Kasumi-1 (cell line): ENCODE results near the gene SDK1.

ENCODE experiments used
- DNase-seq, 2 experiments: peaks; one replicate each; lab custom pipeline; 2025; lab: John Stamatoyannopoulos, UW

SDK1 gene

DNA sequence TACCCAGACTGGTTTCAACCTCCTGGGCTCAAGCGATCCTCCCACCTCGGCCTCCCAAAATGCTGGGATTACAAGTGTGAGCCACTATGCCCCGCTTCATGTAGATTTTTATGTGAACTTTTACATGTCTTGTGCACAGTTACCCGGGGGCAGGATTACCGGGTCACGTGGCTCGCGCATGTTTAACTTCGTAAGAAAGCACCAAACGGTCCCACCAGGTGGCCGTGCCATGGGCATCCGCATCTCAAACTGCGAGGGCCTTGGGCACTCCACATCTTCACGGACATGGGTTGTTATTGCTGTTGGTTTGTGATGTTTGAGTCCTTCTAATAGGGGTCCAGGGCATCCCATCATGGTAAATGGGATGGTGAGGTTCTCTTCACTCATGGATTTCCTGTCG lies 744.4 kb downstream of the SDK1 start:
- no peak for DNase-seq

DNA sequence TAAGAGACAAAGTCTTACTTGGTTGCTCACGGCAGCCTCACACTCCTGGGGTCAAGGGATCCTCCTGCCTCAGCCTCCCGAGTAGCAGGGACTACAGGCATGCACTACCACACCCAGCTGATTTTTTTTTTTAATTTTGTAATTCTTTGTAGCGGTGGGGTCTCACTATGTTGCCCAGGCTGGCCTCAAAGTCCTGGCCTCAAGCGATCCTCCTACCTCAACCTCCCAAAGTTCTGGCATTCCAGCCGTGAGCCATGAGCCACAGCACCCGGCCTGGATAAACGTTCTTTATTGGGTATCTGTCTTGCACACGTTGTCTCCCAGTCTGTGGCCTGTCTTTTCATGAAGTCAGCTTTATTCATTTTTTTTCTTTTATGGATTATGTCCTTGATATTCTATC lies 744.9 kb downstream of the SDK1 start:
- DNase-seq, result no peak

DNA sequence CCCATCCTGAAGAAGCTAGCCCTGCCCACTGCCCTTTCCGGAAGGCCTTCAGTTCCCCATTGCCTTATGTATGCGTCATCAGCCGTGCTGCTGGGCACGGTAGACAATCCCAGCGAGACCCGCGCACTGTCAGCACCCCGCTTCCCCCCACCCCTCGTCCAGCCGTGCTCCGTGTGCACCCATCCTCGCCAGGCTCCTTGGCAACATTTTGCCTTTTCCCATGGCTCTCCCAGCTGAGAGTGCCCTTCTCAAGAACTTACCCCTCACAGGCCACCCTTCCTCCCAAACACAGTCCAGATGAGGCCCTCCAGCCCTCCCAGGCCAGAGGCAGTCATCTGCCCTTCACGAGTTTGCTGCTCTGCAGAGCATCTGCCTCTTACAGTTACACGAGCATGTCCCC lies 747.3 kb downstream of the SDK1 start:
- no peak for DNase-seq

DNA sequence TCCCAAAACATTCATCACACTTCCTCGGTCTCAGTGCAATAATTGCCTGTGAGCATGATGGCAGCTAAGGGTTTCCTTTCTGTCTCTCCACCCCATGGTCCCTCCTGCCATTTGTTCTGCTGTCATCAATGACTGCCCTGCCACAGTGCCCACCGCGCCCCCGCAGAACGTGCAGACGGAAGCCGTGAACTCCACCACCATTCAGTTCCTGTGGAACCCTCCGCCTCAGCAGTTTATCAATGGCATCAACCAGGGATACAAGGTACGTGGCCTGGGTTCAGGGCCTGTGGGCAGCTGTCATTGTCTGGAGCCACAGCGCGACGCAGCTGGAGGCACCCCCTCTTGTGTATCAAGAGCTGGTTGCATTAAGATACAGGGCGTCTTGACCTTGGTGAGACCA lies 748.1 kb downstream of the SDK1 start:
- DNase-seq, result no peak

DNA sequence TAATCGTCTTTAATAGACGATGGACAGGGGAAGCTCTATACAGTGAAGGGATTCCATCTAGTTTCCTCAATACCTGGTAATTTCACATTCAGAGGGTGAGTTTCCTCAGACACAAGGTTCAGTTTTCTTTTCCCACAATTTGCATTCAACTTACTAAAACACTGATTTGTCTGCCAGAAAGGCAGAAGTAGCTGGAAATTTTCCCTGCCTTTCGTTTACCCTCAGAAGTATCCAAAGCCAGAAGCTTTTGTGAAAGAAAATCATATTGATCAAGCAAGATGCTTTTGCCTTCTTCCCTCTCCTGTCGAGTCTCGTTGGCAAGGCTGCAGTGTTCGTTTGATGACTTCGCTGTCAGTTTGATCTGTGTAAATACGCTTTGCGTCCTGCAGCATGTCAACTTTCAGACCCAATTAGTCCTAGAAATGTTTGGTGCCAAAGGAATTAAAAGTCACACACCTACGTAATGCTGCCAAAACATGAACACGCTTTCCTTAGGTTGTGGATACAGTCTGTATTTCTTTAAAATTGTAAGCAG lies 749.1 kb downstream of the SDK1 start:
- no peak for DNase-seq

DNA sequence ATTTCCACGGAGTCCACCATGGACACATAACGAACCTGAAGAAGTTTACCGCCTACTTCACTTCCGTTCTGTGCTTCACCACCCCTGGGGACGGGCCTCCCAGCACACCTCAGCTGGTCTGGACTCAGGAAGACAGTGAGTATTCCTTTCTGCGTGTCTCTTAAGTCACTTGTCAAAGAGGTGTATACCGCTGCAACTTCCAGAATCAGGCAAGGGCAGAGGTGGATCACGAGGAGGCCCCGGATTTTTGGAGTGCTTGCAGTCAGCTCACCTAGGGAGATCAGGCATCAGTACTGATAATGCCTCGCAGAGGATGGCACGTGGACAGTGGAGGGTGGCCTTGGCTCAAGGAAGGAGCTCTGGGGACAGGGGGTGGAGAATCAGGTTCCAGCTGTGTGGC lies 750.6 kb downstream of the SDK1 start:
- DNase-seq, result no peak

DNA sequence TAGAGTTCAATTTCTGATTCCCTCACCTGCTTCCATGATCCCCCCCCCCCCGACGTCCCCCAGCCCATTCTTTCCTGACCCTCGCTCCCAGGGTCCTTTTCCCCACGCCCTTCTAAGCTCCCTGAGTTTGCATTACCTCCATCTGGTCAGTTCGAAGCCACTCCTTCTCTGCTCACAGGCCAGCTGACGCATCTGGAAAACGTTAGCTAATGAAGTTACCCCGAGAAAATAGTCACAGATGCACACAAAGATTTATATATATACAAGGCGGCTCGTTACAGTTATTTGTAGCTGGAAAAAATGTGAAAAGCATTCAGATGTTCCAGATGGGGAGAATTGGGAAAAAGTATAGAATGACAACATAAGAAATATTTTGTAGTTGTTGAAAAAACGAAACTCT lies 751.1 kb downstream of the SDK1 start:
- DNase-seq, result no peak

DNA sequence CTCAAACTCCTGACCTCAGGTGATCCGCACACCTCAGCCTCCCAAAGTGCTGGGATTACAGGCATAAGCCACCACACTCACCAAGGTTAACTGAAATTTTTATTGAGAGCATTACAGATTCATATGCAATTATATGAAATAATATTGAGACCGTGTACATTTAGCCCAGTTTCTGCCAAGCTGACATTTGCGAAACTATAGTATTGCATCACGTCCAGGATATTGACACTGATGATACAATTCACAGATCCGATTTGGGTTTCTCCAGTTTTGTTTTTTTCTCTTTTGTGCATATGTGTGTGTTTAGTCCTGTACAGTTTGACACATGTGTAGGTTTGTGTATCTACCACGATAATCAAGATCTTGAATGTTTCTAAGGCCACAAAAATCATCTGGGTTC lies 753.1 kb downstream of the SDK1 start:
- DNase-seq, result no peak

DNA sequence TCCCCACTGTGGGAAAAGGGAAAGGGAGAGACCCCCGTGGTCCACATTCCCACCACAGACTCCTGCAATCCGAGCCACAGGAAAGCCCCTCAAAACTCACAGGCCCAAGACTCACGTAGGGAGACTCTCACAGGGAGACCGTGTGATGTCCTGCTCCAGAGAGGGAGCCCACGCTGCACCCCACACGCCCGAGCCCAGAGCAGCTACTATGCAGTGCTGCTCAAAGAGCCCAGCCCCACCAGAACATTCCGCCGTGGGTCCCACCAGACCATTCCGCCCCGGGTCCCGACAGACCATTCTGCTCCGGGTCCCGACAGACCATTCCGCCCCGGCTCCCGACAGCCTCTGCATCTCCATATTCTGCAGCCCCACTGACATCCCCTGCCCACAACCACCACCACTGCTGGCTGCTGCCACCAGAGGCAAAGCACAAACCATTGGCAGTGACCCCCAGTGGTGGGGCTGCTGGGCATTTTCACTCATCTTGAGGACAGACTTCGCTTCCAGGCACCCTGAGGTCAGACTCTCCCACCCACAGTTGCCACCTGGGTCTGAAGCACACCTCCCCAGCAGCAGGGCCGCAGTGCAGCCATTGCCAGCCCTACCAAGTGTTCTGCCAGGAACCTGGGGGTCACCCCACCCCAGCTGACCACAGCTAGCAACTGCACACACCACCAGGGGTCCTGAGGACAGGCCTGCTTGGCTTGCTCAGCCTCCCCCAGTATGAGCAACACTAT lies 755.7 kb downstream of the SDK1 start:
- no peak for DNase-seq

DNA sequence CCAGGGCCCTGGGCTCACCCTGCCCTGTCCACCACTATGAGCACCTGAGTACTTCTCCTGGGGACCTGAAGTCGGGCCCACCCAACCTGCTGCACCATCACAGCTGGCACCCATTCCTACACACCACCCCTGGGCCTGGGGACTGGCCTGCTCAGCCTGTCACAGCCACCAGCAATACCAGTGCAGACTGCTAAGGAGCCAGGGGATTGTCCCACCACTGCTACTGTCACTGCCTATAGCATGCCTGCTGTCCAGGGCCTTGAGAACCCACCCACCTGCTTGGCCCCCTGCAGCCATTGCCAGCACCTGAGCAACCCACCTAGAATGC lies 756.2 kb downstream of the SDK1 start:
- no peak for DNase-seq

DNA sequence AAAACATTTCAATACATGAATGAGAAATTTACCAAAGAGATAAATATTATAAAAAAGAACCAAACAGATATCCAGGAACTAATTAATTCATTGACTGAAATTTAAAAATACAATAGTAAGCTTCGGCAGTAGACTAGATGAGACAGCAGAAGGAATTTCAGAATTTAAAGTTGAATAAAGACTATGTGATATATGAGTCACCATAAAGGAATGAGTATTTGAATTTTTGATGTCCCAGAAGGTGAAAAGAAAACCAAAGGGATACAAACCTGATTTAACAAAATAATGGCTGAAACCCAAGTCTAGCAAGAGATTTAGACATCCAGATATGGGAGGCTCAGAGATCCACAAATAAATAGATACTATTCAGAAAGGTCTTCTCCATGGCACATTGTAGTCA lies 757.1 kb downstream of the SDK1 start:
- no peak for DNase-seq

DNA sequence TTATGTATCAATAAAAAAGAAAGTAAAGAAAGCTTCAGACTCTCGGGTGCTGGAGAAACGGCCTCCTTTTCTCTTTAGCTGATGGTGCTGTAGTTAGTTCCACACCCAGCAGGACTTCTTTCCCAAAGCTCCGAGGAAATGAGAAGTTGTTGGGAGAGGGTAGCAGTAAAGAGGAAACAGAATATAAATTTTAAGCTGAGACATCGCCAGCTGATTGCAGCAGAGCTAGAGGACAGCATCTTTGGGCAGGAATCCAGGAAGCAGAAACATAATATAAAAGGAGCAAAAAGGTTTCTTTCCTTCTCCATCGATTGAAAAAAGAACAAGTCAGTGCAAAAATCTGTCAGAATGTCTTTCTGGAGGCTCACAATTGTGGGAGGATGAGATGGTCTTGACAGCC lies 764.1 kb downstream of the SDK1 start:
- no peak for DNase-seq

DNA sequence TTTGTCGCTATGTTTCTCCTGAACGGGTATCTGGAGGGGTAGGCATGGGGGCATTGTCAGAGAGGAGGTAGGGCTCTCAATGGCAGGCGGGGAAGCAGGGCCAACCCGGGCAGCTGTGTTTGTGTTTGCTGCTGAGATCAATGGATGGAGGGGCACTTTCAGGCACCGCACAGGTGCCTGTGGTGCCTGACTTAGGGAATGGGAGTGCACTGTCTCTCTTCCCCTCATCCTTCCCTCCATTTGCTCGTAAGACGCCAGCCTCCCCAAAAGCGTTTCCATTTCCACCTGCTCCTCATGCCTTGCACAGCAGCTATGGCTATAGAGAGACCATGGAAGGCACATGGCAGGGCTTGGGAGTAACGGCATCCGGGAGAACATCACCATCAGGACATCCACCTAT lies 765.2 kb downstream of the SDK1 start:
- DNase-seq, result no peak

DNA sequence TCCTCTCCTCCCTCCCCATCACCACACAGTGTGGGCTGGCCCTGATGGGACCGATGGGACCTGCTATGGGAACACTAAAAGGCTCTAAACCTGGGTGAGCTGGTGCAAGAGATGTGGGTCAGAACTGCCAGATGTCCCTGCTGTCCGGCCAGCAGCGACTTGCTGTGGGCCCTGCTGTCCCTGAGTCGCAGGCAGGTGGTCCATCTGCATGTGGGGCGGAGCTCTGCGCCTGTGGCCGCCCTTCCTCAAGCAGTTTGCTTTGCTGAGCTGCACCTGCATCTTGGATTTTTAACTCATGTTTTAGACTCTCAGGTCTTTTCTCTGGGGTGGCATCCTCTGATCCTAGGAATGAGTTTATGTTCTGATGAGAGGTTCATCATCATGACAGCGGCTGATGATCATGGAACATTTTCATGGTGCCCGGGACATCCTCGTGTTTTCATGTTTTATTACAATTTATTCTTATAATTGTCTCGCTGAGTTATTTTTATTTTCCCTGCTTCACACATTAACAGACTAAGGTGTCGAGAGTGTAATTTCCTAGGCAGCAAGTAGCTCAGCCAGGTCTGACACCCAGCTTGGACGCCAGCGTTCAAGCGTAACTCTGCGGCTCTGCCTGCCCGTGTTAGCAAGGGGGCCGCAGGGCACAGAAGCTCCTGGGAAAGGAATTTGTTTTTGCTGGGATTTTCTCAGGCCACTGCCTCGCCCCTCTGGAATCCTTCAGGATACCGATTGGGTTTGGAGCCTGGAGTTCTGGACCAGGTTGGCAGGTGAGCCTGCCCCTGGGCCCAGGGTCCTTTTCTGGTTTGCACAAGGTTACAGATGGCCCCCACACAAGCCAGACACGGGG lies 765.8 kb downstream of the SDK1 start:
- DNase-seq, result no peak

DNA sequence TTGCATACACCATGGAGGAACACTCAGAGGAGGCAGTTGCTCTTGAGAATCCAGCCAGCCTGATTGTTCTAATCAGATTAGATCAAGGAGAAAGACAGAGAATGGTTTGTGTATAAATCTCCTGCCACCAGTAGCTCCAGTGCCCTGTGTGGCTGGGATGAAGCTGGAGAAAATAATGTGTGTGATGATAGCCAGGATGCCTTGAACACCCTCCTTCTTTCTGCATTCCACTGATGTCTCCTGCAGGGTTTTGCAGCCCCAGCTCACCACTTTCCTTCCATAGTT lies 766.4 kb downstream of the SDK1 start:
- no peak for DNase-seq

DNA sequence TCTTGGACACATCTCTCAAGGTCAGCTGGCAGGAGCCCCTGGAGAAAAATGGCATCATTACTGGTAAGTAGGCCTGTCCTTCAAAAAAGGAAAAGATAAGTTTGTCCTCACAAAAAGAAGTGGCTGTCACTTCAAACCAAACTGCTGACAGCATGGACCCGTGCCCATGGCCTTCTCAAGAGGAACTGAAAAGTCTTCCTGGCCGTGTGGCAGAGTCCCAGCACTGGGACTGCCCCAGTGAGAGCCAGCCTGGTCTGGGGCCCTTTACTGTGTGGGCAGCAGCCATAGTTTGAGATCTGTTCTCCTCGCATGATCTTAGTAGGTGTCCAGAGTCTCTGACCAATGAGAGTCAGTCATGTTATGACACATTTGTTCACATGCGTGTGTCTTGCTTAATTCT lies 766.8 kb downstream of the SDK1 start:
- DNase-seq, result no peak

DNA sequence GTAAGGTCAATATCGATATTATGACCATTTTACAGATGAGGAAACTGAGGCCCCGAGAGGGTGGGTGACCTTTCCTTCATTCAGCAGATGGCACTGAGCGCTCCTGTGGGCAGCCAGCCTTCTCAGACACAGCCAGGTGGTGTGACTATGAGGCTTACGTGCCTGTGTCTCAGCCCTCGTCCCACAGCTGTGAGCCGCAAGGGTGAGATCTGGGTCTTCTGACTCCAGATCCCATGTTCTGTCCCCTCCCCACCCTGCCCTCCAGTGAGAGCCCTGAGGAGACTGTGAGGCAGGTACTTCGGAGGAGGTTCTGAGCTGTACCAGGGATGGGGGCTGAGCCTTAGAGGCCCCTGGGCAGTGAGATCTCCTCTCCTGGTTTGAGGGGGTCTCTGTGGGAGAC lies 767.2 kb downstream of the SDK1 start:
- no peak for DNase-seq

DNA sequence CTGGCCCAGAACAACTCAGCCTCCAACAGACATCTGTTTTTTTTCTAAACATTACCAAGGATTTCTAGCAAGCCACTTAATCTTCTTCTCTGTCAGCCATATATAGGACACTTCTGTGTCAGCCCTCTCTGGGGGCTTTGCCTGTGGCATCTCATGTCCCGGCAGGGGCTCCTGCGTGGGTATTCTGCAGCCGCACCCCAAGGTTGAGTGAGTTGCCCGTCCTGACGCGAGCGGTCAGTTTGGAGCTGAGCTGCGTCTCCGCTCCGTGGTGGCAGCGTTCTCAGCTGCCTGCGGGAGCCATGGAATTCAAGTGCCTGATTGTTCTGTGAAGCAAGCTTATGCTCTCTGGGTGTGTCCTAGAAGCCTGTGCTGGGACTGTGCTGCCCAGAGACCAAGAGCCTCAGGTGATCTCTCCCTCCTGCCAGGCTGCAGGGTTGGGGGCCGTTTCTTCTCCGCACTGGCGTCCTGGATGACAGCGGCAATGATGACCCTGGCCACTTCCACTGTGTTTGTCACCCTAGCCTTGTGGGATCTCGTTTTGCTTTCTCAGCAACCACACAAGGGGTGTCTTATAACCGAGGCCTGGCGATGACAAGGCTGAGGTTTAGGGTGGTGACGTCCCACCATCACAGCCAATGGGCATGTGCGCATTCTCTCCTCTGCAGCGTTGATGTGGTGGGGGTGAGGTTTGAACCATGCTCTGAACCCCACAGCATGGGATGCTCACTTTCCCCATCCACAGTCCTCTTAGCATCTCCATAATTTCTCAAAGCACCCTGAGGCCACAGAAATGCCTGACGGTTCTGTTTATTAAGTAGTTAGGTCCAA lies 768.4 kb downstream of the SDK1 start:
- no peak for DNase-seq

DNA sequence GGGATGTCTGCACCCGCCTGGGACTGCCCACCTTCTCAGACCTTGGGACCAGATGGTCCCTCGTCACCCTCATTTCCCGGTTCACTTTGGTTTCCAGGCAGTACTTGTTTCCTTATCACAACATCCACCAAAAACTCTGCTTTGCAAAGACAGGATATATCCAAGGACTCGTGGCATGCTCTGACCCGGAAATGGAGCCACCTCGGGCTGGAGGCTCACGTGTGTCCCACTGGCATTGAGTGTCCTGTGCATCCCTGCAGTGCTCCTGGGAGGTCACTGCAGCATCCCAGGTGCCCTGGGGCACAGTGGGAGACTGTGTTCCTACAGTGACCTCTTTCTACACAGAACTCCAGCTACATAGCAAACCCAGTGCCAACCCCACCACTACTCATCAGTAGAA lies 769.2 kb downstream of the SDK1 start:
- DNase-seq, result no peak

DNA sequence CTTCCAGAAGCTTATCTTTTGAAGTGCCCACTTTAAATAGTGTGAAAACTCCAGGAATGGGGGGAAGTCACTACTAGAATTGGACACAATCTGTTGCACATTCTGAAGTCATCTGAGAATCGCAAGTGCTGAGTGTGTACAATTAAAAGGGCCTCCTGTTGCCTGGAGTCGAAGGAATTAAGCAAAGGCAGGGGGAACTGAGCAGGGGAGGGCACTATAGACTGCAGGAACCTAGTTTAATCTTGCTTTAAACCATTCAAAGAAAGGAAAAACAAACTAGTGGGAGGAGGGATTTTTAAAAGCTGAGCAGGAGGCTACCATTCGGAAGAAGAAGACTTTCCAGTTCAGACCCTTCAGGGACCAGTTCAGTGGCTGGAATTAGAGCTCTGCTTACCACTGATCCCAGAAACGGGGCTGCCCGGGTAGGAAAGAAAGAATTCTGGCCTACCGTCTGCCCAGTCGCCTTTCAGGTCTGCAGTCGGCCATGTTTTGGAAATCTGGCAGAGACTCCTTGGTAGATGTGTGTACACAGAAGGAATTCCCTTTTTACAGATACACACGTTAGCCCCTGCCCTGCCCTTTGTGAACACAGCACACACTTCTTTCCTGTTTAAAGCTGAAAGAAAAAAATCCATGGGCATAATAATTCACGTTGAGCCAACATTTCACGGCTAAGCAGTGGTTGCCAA lies 770.5 kb downstream of the SDK1 start:
- no peak for DNase-seq

DNA sequence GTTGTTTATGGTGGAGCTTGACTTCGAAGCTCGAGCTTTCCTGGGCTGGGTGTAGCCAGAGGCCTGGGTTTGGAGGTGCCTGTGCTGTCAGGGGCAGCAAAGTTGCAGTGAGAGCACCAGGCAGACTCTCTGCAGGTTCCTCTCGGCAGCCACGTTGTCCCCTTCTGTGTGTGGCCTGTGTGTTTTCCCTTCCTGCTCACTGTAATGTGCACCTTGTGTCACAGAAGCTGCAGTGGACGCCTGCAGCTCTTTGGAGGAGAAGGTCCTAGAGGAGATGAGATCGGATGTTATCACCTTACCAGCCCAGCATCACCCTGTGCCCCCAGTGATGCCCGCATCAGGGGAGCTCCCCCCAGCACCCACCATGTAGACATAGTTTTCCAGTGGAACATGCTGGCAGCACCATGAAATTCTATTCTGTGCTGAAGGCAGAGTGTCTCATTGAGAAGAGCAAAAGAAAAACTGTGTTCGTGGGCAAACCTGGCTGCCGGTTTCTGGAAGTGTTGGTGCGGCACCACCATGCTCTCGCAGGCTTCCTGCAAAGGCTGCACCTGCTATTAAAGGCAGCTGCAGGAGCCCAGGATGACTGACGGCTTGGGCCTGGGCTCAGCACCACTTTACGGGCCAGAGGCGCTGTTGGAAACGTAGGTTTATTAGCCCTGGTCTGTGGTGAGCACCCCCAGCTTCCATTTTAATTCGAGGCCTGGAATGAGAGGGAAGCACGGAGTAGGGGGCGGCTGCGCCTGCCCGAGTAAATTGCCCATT lies 771.3 kb downstream of the SDK1 start:
- no peak for DNase-seq

DNA sequence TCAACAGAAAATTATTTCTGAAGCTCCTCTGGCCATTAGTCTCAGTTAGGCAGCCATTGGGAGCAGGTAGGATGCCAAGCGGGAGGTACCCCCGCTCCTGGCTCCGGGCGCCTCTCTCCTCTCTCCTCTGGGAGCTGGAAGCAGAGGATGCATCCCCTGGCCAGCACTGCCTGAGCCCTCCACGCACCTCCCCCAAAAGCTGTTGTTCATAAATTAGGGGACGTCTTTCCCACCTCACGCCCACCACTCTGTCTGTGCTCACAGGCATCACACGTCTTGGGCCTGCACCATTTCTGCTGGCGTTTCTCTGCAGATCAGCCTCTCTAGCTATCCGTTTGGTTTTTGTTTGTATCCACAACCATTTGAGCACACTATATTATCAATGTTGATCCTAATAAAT lies 772.0 kb downstream of the SDK1 start:
- no peak for DNase-seq
